CD4-positive, CD25-positive, alpha-beta regulatory T cell (primary cell): ENCODE results near the gene ZBTB37. TPM values are rescaled to one million over a fixed set of nuclear protein-coding genes. Genes with fewer than 3 reads are reported as not detected.
"Not testable (repeated sequence)": the region's sequence is repeated elsewhere in the genome, so short reads cannot be mapped to it uniquely, and the experiment has no call there.

ENCODE experiments used
- ATAC-seq, 2 donors: fragments of 150-1000 bp; cut with Tn5 transposase; one replicate each; pipeline ENCODE4 v1.10.0; 2021; ENCODE audit warnings: low read depth in 2 of 2, moderate number of reproducible peaks in 2 of 2, moderate library complexity in 1 of 2
- DNase-seq, 3 donors: peaks; one replicate each; pipeline versions ENCODE4 v3.0.0 to v3.0.0-alpha.2; 2012 to 2022; ENCODE audit warnings: mixed read lengths in 1 of 3
- H3K27ac ChIP-seq: one replicate; pipeline ENCODE4 v1.7.0; 2013; ENCODE audit warnings: mild to moderate bottlenecking, low read length; ENCODE audit not compliant: insufficient read depth, poor library complexity, severe bottlenecking
- H3K27me3 ChIP-seq: one replicate; pipeline ENCODE4 v1.7.0; 2013; ENCODE audit warnings: low read length; ENCODE audit not compliant: control insufficient read depth, insufficient read depth
- H3K36me3 ChIP-seq: one replicate; pipeline ENCODE4 v1.7.0; 2013; ENCODE audit warnings: mild to moderate bottlenecking, low read length, moderate library complexity; ENCODE audit not compliant: control insufficient read depth, insufficient read depth
- H3K4me1 ChIP-seq: 2 replicates; pipeline ENCODE4 v1.7.0; 2013; ENCODE audit warnings: mild to moderate bottlenecking, low read length; ENCODE audit not compliant: insufficient read depth, control insufficient read depth, poor library complexity, severe bottlenecking
- H3K4me3 ChIP-seq: one replicate; pipeline ENCODE4 v1.7.0; 2013; ENCODE audit warnings: low read depth, mild to moderate bottlenecking, low read length, moderate library complexity
- H3K9me3 ChIP-seq, 2 experiments: 1 replicate in 1 of 2; 2 replicates in 1 of 2; pipeline ENCODE4 v1.7.0; 2013; ENCODE audit warnings: low read length in 2 of 2, mild to moderate bottlenecking in 1 of 2, moderate library complexity in 1 of 2; ENCODE audit not compliant: control insufficient read depth in 2 of 2
- H3K27ac Mint-ChIP-seq, 3 donors: one replicate each; pipeline ENCODE4 v1.8.0; 2020 to 2022; ENCODE audit warnings: mild to moderate bottlenecking in 3 of 3, mixed read lengths in 3 of 3, moderate library complexity in 2 of 3
- H3K27me3 Mint-ChIP-seq: one replicate; pipeline ENCODE4 v1.8.0; 2022; ENCODE audit warnings: mild to moderate bottlenecking, mixed read lengths
- H3K36me3 Mint-ChIP-seq: one replicate; pipeline ENCODE4 v1.8.0; 2020; ENCODE audit warnings: mixed read lengths
- H3K4me1 Mint-ChIP-seq, 4 donors: one replicate each; pipeline ENCODE4 v1.8.0; 2020 to 2022; ENCODE audit warnings: mixed read lengths in 4 of 4, mild to moderate bottlenecking in 1 of 4
- H3K4me3 Mint-ChIP-seq, 4 donors: one replicate each; pipeline ENCODE4 v1.8.0; 2020 to 2022; ENCODE audit warnings: mild to moderate bottlenecking in 4 of 4, mixed read lengths in 4 of 4, moderate library complexity in 3 of 4
- H3K9me3 Mint-ChIP-seq, 7 donors: one replicate each; pipeline ENCODE4 v1.8.0; 2020 to 2022; ENCODE audit warnings: mixed read lengths in 7 of 7, mild to moderate bottlenecking in 3 of 7, moderate library complexity in 2 of 7
- polyA plus RNA-seq, 4 donors: library from polyadenylated mRNA; unstranded; fragments of 300-500 nt; fragmentation: Illumina TruSeq; gene quantifications; one replicate each; pipeline ENCODE4 v1.2.3, GENCODE V29; 2021
- total RNA-seq: library from RNA; stranded (reverse); gene quantifications from one replicate; pipeline ENCODE4 v1.2.3, GENCODE V29; 2022

Gene ZBTB37
- total and polyA plus RNA-seq, 5 donors from 2014 or later: 0.78 to 20.3 (median 1.1) TPM

DNA sequence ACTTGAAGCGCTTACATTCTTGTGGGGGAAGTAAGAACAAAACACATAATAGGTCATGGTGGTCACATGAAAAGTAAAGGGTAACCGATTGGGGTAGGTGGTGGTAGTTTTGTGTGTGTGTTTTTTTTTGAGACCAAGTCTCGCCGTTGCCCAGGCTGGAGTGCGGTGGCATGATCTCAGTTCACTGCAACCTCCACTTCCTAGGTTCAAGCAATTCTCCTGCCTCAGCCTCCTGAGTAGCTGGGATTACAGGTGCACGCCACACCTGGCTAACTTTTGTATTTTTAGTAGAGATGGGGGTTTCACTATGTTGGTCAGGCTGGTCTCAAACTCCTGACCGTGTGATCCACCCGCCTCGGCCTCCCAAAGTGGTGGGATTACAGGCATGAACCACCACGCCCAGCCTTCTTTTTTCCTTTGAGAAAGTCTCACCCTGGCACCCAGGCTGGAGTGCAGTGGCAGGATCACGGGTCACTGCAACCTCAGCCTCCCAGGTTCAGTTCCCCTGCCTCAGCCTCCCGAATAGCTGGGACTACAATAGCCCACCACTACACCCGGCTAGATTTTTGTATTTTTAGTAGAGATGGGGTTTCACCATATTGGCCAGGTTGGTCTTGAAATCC is 5.9 kb upstream of the ZBTB37 start:
- H3K9me3 Mint-ChIP-seq, H3K9me3 ChIP-seq, H3K27me3 Mint-ChIP-seq, H3K27ac ChIP-seq, H3K4me3 ChIP-seq, ATAC-seq, DNase-seq, H3K27me3 ChIP-seq: not testable (repeated sequence)
- Mint-ChIP-seq H3K27ac (peak overlapping the region in 1 of 3 donors; percentile 84), H3K4me3 (peak overlapping the region in 1 of 4 donors; percentile 8), H3K36me3 (peaks cover 46% of the 10 kb centered on the region), H3K4me1 (peaks cover 13 to 45% (median 42%) of the 10 kb centered on the region in 4 donors)
- H3K4me1 ChIP-seq: peaks cover 39% of the 10 kb centered on the region
- peaks cover 53% of the 10 kb centered on the region for H3K36me3 ChIP-seq

DNA sequence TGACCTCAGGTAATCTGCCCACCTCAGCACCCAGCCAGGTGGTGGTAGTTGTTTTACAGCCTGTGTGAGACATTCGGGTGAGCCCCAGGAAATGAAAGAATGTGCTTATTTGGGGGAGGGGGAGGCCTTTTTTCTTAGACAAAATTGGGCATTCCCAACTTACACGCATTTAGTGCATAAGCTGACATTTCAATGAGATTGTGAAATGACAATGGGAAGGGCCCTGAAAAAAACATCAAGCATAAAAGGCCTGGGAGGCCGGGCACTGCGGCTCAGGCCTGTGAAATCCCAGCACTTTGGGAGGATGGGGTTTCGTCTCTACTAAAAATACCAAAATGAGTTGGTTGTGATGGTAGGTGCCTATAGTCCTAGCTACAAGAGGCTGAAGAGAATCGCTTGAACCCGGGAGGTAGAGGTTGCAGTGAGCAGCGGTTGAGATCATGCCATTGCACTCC is 5.4 kb upstream of the ZBTB37 start:
- no peaks in the 10 kb centered on the region for H3K9me3 ChIP-seq
- H3K27me3 ChIP-seq: no peaks in the 10 kb centered on the region
- Mint-ChIP-seq H3K4me3 (peak overlapping the region in 1 of 4 donors; percentile 8), H3K36me3 (peaks cover 41% of the 10 kb centered on the region), H3K27ac (peak overlapping the region in 1 of 3 donors; percentile 84), H3K4me1 (peaks cover 13 to 45% (median 42%) of the 10 kb centered on the region in 4 donors), H3K27me3 (peaks cover 8% of the 10 kb centered on the region), H3K9me3 (no peaks in the 10 kb centered on the region)
- no peak for DNase-seq
- ATAC-seq: no peak
- no peak overlapping the region for H3K27ac ChIP-seq
- peaks cover 40% of the 10 kb centered on the region for H3K4me1 ChIP-seq
- no peak overlapping the region for H3K4me3 ChIP-seq
- peaks cover 48% of the 10 kb centered on the region for H3K36me3 ChIP-seq

GRCh38 chr1:173863224-173864161 is 4.7 kb upstream of the ZBTB37 start:
- ATAC-seq (no peak), DNase-seq (no peak)
- H3K27ac ChIP-seq: peak overlapping the region; percentile 9
- H3K27ac Mint-ChIP-seq: peak overlapping the region in 2 of 3 donors; percentile 19 to 32
- H3K4me3 ChIP-seq: peak overlapping the region; percentile 13
- H3K36me3 Mint-ChIP-seq: peaks cover 37% of the 10 kb centered on the region
- H3K36me3 ChIP-seq: peaks cover 42% of the 10 kb centered on the region
- peak overlapping the region; percentile 35 to 94 (median 60) for H3K4me3 Mint-ChIP-seq
- no peaks in the 10 kb centered on the region for H3K9me3 ChIP-seq
- peaks cover 40% of the 10 kb centered on the region for H3K4me1 ChIP-seq
- H3K27me3 Mint-ChIP-seq: peaks cover 8% of the 10 kb centered on the region
- no peaks in the 10 kb centered on the region for H3K9me3 Mint-ChIP-seq
- no peaks in the 10 kb centered on the region for H3K27me3 ChIP-seq
- peaks cover 13 to 45% (median 42%) of the 10 kb centered on the region in 4 donors for H3K4me1 Mint-ChIP-seq

- no peak for ATAC-seq
- peaks cover 37% of the 10 kb centered on the region for H3K36me3 Mint-ChIP-seq
- no peaks in the 10 kb centered on the region for H3K9me3 Mint-ChIP-seq
- peak overlapping the region; percentile 54 to 99 (median 84) for H3K4me3 Mint-ChIP-seq
- H3K27ac Mint-ChIP-seq: peak overlapping the region; percentile 19 to 77 (median 49)
- Histone ChIP-seq H3K27me3 (no peaks in the 10 kb centered on the region), H3K36me3 (peaks cover 39% of the 10 kb centered on the region), H3K9me3 (no peaks in the 10 kb centered on the region), H3K27ac (peak overlapping the region; percentile 98), H3K4me3 (peak overlapping the region; percentile 94), H3K4me1 (peaks cover 47% of the 10 kb centered on the region)
- peak in 1 of 3 donors; percentile 8 for DNase-seq
- peaks cover 13 to 53% (median 47%) of the 10 kb centered on the region in 4 donors for H3K4me1 Mint-ChIP-seq
- peaks cover 8% of the 10 kb centered on the region for H3K27me3 Mint-ChIP-seq
These were observed 3.9 kb upstream of the ZBTB37 start for GRCh38 chr1:173864179-173864867.

DNA sequence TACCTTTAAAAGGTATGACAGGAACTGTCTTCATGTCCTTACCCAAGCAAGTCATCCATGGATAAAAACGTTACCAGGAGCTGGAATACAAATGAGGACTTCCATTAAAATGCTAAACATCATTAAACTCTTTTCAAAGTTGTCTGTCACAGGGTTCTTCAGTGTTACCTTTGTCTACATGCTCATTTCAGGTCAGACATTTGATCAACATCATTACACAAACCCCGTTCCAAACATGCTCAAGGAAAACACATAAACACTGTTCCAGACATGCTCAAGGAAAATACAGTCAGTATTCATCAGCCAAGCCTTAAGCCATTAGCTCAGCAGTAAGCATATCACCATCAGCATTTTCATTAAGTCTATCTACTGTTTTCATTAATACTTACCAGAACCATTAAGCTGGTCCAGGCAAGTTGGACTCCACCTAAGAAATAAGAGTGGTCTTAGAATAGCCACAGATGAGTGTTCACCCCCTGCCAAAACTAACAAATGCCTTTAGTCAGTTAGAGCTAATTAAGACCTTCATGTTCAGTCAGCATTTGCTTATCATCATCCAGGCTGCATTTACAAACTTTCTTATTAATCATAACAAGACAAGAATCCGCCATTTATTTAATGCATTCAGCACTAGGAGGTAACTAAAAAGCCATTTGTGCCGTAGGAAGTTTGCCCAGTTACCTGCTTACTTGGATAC is 2.6 kb upstream of the ZBTB37 start:
- Mint-ChIP-seq H3K4me1 (peaks cover 19 to 66% (median 56%) of the 10 kb centered on the region in 4 donors), H3K9me3 (no peaks in the 10 kb centered on the region), H3K27ac (peak overlapping the region; percentile 29 to 97 (median 97)), H3K27me3 (peaks cover 8% of the 10 kb centered on the region), H3K36me3 (peaks cover 36% of the 10 kb centered on the region), H3K4me3 (peak overlapping the region; percentile 90 to 99 (median 94))
- Histone ChIP-seq H3K4me3 (peak overlapping the region; percentile 94), H3K27me3 (no peaks in the 10 kb centered on the region), H3K27ac (peak overlapping the region; percentile 98), H3K4me1 (peaks cover 60% of the 10 kb centered on the region), H3K36me3 (peaks cover 39% of the 10 kb centered on the region), H3K9me3 (no peaks in the 10 kb centered on the region)
- ATAC-seq (no peak), DNase-seq (peak in 2 of 3 donors; percentile 6 to 17)

GRCh38 chr1:173866413-173867115 is 1.6 kb upstream of the ZBTB37 start:
- no peaks in the 10 kb centered on the region for H3K27me3 ChIP-seq
- ATAC-seq: no peak
- Mint-ChIP-seq H3K9me3 (no peaks in the 10 kb centered on the region), H3K36me3 (peaks cover 39% of the 10 kb centered on the region), H3K4me3 (peak overlapping the region; percentile 90 to 99 (median 94)), H3K27ac (peak overlapping the region; percentile 95 to 97 (median 97)), H3K4me1 (peaks cover 24 to 76% (median 65%) of the 10 kb centered on the region in 4 donors), H3K27me3 (peaks cover 8% of the 10 kb centered on the region)
- no peaks in the 10 kb centered on the region for H3K9me3 ChIP-seq
- H3K4me1 ChIP-seq: peaks cover 70% of the 10 kb centered on the region
- no peak for DNase-seq
- peak overlapping the region; percentile 98 for H3K27ac ChIP-seq
- H3K36me3 ChIP-seq: peaks cover 39% of the 10 kb centered on the region
- peak overlapping the region; percentile 94 for H3K4me3 ChIP-seq
